Loucy (cell line): Measurements from ENCODE around the gene DUSP18.

ENCODE experiments used
- EZH2phosphoT487 ChIP-seq: fragments of 200-600 bp; IDR thresholded peaks from 2 replicates; pipeline ENCODE4 v1.6.1; 2018; ENCODE audit warnings: antibody characterized with exemption, mild to moderate bottlenecking, moderate library complexity, borderline replicate concordance
- TF ChIP-seq, protein P1 (sequence below): fragments of 200-600 bp; sonication (generic); conservative IDR thresholded peaks from 2 replicates; pipeline ENCODE4 v1.5.1; 2014; ENCODE audit warnings: mild to moderate bottlenecking, antibody characterized with exemption, low read length

DNA sequence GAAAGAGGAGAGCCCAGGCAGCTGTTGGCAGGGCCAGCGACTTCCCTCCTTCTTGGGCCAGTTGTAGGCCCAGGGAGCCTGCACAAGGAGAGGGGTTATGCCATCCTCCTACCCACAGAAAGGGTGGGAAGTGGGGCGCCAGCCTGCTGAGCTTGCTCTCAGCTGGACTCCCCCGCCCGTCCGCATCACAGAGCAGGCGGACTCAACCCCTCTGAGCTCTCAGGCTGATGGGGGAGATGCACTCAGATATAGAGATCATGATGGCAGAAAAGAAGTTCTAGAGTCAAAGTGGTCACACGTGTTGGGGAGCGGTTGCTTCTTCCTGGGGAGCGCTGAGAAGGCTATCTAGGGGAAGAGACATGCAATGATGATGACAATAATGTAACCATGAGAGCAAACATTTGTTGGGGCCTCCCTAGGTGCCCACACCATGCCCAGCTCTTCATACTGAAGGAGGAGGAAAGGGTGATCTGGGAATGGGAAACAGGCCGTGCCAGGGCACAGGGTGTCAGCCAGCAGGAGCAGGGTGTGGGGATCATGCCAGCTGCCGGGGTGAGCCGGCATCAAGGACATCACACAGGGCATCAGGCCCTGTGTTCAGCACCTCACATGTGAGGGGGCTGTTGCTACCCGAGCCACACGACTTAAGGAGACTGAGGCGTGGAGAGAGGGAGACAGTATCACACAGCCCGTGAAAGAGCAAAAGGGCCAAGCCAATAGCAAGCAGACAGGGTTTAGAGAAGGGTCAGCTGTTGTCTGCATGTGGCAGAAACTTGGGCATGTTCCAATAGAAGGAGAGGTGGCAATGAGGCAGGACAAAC lies 24.4 kb downstream of the DUSP18 start:
- TF ChIP-seq, protein P1, sequence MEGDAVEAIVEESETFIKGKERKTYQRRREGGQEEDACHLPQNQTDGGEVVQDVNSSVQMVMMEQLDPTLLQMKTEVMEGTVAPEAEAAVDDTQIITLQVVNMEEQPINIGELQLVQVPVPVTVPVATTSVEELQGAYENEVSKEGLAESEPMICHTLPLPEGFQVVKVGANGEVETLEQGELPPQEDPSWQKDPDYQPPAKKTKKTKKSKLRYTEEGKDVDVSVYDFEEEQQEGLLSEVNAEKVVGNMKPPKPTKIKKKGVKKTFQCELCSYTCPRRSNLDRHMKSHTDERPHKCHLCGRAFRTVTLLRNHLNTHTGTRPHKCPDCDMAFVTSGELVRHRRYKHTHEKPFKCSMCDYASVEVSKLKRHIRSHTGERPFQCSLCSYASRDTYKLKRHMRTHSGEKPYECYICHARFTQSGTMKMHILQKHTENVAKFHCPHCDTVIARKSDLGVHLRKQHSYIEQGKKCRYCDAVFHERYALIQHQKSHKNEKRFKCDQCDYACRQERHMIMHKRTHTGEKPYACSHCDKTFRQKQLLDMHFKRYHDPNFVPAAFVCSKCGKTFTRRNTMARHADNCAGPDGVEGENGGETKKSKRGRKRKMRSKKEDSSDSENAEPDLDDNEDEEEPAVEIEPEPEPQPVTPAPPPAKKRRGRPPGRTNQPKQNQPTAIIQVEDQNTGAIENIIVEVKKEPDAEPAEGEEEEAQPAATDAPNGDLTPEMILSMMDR = no peak
- no peak for TF ChIP-seq EZH2phosphoT487
